ENCODE measurements around the gene SPTBN2. TPM values are rescaled to one million over a fixed set of nuclear protein-coding genes. Genes with fewer than 3 reads are reported as not detected.
A peak's percentile ranks its signal among the peaks of the same experiment; 100 is the strongest.

SPTBN2 gene
- total RNA-seq, 1 experiment from 2014 or later, result 51.0 TPM

DNA sequence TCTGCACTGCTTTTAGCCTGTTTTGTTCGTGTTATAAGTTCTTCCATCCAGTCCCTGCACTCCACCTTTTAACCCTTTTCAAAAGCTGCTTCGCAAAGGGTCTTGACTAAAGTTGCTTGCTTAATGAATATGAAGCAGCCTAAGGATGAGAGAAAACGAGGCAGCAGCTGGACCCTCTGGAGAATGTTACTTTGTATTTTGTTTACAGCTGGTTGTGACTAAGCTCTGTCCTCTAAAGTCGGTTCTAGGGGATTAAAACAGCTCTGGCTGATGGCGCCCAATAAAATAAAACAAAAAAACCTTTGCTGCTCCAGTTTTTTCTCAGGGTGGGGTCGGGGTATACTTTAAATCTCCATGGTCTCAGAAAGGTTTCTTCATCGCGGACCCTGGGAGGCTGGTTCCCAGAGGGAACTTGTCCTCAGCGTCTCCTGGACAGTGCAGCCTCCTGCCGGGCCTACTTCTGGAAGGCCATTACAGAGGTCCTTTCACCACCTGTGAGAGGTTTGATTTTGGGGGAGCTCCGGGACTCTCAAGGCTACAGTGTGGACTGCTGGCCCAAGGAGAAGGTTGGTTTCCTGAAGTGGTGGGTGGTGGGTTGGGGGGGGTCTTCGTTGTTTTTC is 91.3 kb downstream of the SPTBN2 start:
- Histone ChIP-seq H3K36me3 (ENCODE audit: low read depth) (peaks cover 29% of the 10 kb centered on the region), H3K27ac (peak overlapping the region; percentile 43), H3K4me3 (peak overlapping the region; percentile 92), H3K9me3 (ENCODE audit: insufficient read depth, low read depth) (no peaks in the 10 kb centered on the region), H3K9me2 (ENCODE audit: insufficient read depth) (no peaks in the 10 kb centered on the region), H3K27me3 (ENCODE audit: insufficient read depth, low read depth) (no peaks in the 10 kb centered on the region), H4K20me1 (ENCODE audit: insufficient read depth) (peaks cover 56% of the 10 kb centered on the region), H3K4me1 (replicated peaks; ENCODE audit: insufficient read depth) (peaks cover 37% of the 10 kb centered on the region), H3F3A (ENCODE audit: insufficient read depth, low read depth) (peaks cover 73% of the 10 kb centered on the region), H3K4me2 (peak overlapping the region; percentile 82), H3K79me2 (ENCODE audit: low read depth) (peaks cover 96% of the 10 kb centered on the region), H2AFZ (peak overlapping the region; percentile 66)
- ChIA-PET POLR2A (ENCODE audit: unreplicated experiment) (interaction anchor here (0.5 to 2.1 kb wide), 8 partner anchors 13 to 742 kb away, joined by 5 to 18 read pairs (median 8); partner anchors contain the start of genes RBM14 and RCE1), CTCF (interaction anchor here (0.6 to 1.4 kb wide), 4 partner anchors 40 to 492 kb away, joined by 3 read pairs; partner anchors contain the start of genes MRPL11 and RBM4B)
- peak in 1 of 2 experiments; percentile 12 for DNase-seq
- TF ChIP-seq, protein P1, sequence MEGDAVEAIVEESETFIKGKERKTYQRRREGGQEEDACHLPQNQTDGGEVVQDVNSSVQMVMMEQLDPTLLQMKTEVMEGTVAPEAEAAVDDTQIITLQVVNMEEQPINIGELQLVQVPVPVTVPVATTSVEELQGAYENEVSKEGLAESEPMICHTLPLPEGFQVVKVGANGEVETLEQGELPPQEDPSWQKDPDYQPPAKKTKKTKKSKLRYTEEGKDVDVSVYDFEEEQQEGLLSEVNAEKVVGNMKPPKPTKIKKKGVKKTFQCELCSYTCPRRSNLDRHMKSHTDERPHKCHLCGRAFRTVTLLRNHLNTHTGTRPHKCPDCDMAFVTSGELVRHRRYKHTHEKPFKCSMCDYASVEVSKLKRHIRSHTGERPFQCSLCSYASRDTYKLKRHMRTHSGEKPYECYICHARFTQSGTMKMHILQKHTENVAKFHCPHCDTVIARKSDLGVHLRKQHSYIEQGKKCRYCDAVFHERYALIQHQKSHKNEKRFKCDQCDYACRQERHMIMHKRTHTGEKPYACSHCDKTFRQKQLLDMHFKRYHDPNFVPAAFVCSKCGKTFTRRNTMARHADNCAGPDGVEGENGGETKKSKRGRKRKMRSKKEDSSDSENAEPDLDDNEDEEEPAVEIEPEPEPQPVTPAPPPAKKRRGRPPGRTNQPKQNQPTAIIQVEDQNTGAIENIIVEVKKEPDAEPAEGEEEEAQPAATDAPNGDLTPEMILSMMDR (conservative IDR thresholded peaks at IDR 0.05), result no peak
- TF ChIP-seq EZH2 (IDR thresholded peaks at IDR 0.05; ENCODE audit: low read depth), result no peak
- TSS peak; percentile 97 for BruUV-seq (replicated peaks)
- intact Hi-C loops (cut with micrococcal nuclease; ENCODE audit: unreplicated experiment), result loop anchor here (1.0 kb wide), 1 partner anchor 21 kb away; the partner anchor contains the start of gene RBM14

DNA sequence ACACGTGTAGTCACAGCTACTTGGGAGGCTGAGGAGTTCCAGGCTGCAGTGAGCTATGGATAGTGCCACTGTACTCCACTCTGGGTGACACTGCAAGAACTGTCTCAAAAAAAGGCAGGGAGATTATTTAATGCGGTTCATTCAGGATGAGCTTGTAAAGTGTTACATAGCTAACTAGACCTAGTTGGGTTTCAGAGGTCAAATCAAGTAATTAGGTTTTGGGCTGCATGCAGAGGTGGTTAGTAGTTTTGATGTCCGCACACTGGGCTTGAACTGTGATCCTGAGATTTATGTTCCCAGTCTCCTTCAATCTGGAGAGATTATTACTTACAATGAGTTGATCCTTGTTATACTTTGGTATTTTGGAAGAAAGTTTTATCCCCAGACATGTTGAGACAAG is 92.6 kb downstream of the SPTBN2 start:
- TF ChIP-seq, protein P1 (conservative IDR thresholded peaks at IDR 0.05), result no peak
- TF ChIP-seq EZH2 (IDR thresholded peaks at IDR 0.05; ENCODE audit: low read depth), result no peak
- intact Hi-C loops (cut with micrococcal nuclease; ENCODE audit: unreplicated experiment), result no loop called here
- no peak overlapping the region for H3K27ac ChIP-seq
- DNase-seq, result no peak
- no peak overlapping the region for H3K4me3 ChIP-seq
- H3K4me2 ChIP-seq, result no peak overlapping the region
- H3K9me3 ChIP-seq (ENCODE audit: insufficient read depth, low read depth), result no peaks in the 10 kb centered on the region
- POLR2A ChIA-PET (ENCODE audit: unreplicated experiment), result no interaction called here
- no peaks in the 10 kb centered on the region for H3K27me3 ChIP-seq (ENCODE audit: insufficient read depth, low read depth)
- H3K79me2 ChIP-seq (ENCODE audit: low read depth), result peaks cover 96% of the 10 kb centered on the region
- peaks cover 56% of the 10 kb centered on the region for H4K20me1 ChIP-seq (ENCODE audit: insufficient read depth)
- H3K36me3 ChIP-seq (ENCODE audit: low read depth), result peaks cover 17% of the 10 kb centered on the region
- H2AFZ ChIP-seq, result no peak overlapping the region
- BruUV-seq (replicated peaks), result no TSS peak
- H3K9me2 ChIP-seq (ENCODE audit: insufficient read depth), result no peaks in the 10 kb centered on the region
- peaks cover 65% of the 10 kb centered on the region for H3F3A ChIP-seq (ENCODE audit: insufficient read depth, low read depth)
- H3K4me1 ChIP-seq (replicated peaks; ENCODE audit: insufficient read depth), result peaks cover 25% of the 10 kb centered on the region
- CTCF ChIA-PET, result interaction anchor here (0.7 kb wide), 1 partner anchor 869 kb away, joined by 4 read pairs; the partner anchor contains the start of gene PITPNM1

Other genes starting within 250 kb of the SPTBN2 start
- 76.2 and 80.0 TPM in 2 replicates for gene DPP3, start 248.8 kb downstream of the SPTBN2 start, total RNA-seq (2021)
- gene BBS1, start 218.6 kb downstream of the SPTBN2 start, total RNA-seq (2021), result 56.1 and 63.4 TPM in 2 replicates
- 19.4 and 28.7 TPM in 2 replicates for gene ZDHHC24, start 183.2 kb downstream of the SPTBN2 start, total RNA-seq (2021)
- not detected in 2 replicates for gene ACTN3, start 182.3 kb downstream of the SPTBN2 start, total RNA-seq (2021)
- gene CTSF, start 160.6 kb downstream of the SPTBN2 start, total RNA-seq (2021), result 34.3 and 59.2 TPM in 2 replicates
- gene CCDC87, start 136.2 kb downstream of the SPTBN2 start, total RNA-seq (2021), result 0.83 and 1.0 TPM in 2 replicates
- gene CCS, start 136.0 kb downstream of the SPTBN2 start, total RNA-seq (2021), result 47.2 and 61.0 TPM in 2 replicates
- gene RBM14, start 112.6 kb downstream of the SPTBN2 start, total RNA-seq (2021), result 108 and 112 TPM in 2 replicates
- 131 and 140 TPM in 2 replicates for gene RBM4, start 90.5 kb downstream of the SPTBN2 start, total RNA-seq (2021)
- 17.8 and 24.8 TPM in 2 replicates for gene RBM4B, start 51.3 kb downstream of the SPTBN2 start, total RNA-seq (2021)
- gene RCE1, start 114.2 kb upstream of the SPTBN2 start, total RNA-seq (2021), result 42.1 and 42.9 TPM in 2 replicates
- gene LRFN4, start 127.8 kb upstream of the SPTBN2 start, total RNA-seq (2021), result 13.8 and 26.6 TPM in 2 replicates
- gene PC, start 229.2 kb upstream of the SPTBN2 start, total RNA-seq (2021), result 34.9 and 38.9 TPM in 2 replicates
- gene C11orf86, start 246.1 kb upstream of the SPTBN2 start, total RNA-seq (2021), result not detected in 2 replicates

All from PC-9 (cell line).